ENCODE measurements around the gene GULP1.

The GULP1 gene

DNA sequence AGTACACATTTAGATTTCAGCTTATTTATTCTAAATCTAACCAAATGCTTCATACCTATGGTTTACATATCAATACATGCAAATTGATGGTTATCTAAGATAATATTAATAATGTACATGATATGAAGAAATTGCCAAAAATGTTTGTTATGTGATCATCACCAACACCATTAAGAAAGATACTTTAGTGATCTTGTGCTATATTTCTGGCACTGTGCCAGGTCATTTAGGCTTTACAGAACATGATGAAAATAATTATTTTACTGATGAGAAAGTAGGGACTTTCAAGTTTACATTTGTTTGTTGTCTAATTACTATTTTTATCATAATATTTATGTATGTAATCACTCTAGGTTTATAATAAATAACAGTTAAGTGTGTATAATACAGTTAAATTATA, 158.3 kb downstream of the GULP1 start:
- no peaks in the 10 kb centered on the region for H3K9me3 ChIP-seq (ENCODE audit: control insufficient read depth, insufficient read depth, low read depth, low read length)
- TF ChIP-seq ZNF23 (tag by site-specific recombination; IDR thresholded peaks at IDR 0.05; ENCODE audit: borderline replicate concordance) (no peak), ZNF548 (tag by site-specific recombination; IDR thresholded peaks at IDR 0.05) (no peak), ZNF350 (tag by site-specific recombination; IDR thresholded peaks at IDR 0.05) (peak; percentile 66; the same call in 1 of the 2 replicates), ZNF184 (tag by site-specific recombination; IDR thresholded peaks at IDR 0.05) (0 out of 2 replicates have a peak, but pooled peaks have one; percentile 30), ZNF610 (tag by site-specific recombination; IDR thresholded peaks at IDR 0.05; ENCODE audit: borderline replicate concordance) (no peak), SCRT2 (tag by site-specific recombination; IDR thresholded peaks at IDR 0.05) (no peak), ZFP37 (tag by site-specific recombination; IDR thresholded peaks at IDR 0.05) (no peak), OVOL3 (tag by site-specific recombination; IDR thresholded peaks at IDR 0.05) (no peak), ZNF37A (tag by site-specific recombination; IDR thresholded peaks at IDR 0.05) (0 out of 2 replicates have a peak, but pooled peaks have one; percentile 28), ZNF830 (tag by site-specific recombination; IDR thresholded peaks at IDR 0.05; ENCODE audit: low read depth) (peak; percentile 64; the same call in 1 of the 2 replicates), KLF16 (tag by site-specific recombination; IDR thresholded peaks at IDR 0.05) (no peak)
- TF ChIP-seq, protein P1, sequence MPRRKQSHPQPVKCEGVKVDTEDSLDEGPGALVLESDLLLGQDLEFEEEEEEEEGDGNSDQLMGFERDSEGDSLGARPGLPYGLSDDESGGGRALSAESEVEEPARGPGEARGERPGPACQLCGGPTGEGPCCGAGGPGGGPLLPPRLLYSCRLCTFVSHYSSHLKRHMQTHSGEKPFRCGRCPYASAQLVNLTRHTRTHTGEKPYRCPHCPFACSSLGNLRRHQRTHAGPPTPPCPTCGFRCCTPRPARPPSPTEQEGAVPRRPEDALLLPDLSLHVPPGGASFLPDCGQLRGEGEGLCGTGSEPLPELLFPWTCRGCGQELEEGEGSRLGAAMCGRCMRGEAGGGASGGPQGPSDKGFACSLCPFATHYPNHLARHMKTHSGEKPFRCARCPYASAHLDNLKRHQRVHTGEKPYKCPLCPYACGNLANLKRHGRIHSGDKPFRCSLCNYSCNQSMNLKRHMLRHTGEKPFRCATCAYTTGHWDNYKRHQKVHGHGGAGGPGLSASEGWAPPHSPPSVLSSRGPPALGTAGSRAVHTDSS (tag by site-specific recombination; IDR thresholded peaks at IDR 0.05), result 0 out of 2 replicates have a peak, but pooled peaks have one; percentile 8
- H3K36me3 ChIP-seq (ENCODE audit: control insufficient read depth in 2 of 2, insufficient read depth in 1 of 2, low read length in 2 of 2), result no peaks in the 10 kb centered on the region
- no peak overlapping the region for H3K4me3 ChIP-seq (ENCODE audit: low read depth, low read length)
- CTCF ChIA-PET, result no interaction called here
- H3K27ac ChIP-seq (ENCODE audit: extremely low read depth, low read depth, low read length), result no peak overlapping the region
- POLR2A ChIA-PET, result no interaction called here
- no peaks in the 10 kb centered on the region for H3K4me1 ChIP-seq (ENCODE audit: control insufficient read depth, insufficient read depth, low read length)

DNA sequence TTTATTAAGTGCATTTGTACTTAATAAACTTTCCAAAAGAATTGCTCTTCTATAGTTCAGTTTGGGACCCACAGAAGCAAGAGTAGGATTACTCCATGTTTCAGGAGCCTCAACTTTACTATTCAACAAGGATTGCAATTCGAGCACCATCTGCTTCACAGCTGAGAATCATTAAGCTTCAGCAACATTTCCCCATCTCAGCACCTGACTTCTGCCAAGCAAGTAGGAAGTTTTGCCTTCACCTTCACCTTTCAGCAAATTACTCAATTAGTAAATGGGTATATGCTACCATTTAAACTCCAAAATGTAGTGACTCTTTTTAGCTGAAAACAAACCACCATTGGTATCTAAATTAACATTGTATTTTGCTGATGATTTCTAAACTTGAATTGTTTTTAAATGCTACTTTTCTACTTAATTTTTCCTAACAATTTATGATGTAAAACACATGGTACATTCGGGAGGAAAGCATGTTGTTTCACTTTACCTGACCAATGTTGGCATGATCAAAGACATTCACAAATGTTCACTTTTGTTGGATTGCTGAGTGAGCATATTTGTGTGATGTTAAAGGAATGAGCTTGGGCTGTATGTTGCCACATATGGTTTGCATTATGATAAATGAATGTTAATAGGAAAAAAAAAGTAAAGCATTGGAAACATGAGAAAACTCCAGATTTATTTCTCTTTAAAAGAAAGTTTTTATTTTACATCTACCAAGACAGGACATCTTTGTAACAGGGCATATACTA, 159.2 kb downstream of the GULP1 start:
- Histone ChIP-seq H3K9me3 (ENCODE audit: control insufficient read depth, insufficient read depth, low read depth, low read length) (no peaks in the 10 kb centered on the region), H3K36me3 (ENCODE audit: control insufficient read depth in 2 of 2, insufficient read depth in 1 of 2, low read length in 2 of 2) (no peaks in the 10 kb centered on the region), H3K4me1 (ENCODE audit: control insufficient read depth, insufficient read depth, low read length) (no peaks in the 10 kb centered on the region), H3K4me3 (ENCODE audit: low read depth, low read length) (no peak overlapping the region), H3K27ac (ENCODE audit: extremely low read depth, low read depth, low read length) (no peak overlapping the region)
- ChIA-PET POLR2A (no interaction called here), CTCF (no interaction called here)
- TF ChIP-seq ZNF423 (tag by site-specific recombination; IDR thresholded peaks at IDR 0.05) (no peak), BCL11B (tag by site-specific recombination; IDR thresholded peaks at IDR 0.05; ENCODE audit: low read depth) (no peak), TRIM28 (IDR thresholded peaks at IDR 0.05; ENCODE audit: borderline replicate concordance, low read length) (no peak), PRDM1 (tag by site-specific recombination; IDR thresholded peaks at IDR 0.05) (no peak), ZNF623 (tag by site-specific recombination; IDR thresholded peaks at IDR 0.05) (no peak), EGR2 (tag by site-specific recombination; IDR thresholded peaks at IDR 0.05; ENCODE audit: low read depth) (no peak), GLI4 (tag by site-specific recombination; IDR thresholded peaks at IDR 0.05) (no peak), ZXDB (tag by site-specific recombination; IDR thresholded peaks at IDR 0.05) (no peak)
- TF ChIP-seq, protein P2, sequence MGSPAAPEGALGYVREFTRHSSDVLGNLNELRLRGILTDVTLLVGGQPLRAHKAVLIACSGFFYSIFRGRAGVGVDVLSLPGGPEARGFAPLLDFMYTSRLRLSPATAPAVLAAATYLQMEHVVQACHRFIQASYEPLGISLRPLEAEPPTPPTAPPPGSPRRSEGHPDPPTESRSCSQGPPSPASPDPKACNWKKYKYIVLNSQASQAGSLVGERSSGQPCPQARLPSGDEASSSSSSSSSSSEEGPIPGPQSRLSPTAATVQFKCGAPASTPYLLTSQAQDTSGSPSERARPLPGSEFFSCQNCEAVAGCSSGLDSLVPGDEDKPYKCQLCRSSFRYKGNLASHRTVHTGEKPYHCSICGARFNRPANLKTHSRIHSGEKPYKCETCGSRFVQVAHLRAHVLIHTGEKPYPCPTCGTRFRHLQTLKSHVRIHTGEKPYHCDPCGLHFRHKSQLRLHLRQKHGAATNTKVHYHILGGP (tag by site-specific recombination; IDR thresholded peaks at IDR 0.05), result no peak
- TF ChIP-seq, protein P3, sequence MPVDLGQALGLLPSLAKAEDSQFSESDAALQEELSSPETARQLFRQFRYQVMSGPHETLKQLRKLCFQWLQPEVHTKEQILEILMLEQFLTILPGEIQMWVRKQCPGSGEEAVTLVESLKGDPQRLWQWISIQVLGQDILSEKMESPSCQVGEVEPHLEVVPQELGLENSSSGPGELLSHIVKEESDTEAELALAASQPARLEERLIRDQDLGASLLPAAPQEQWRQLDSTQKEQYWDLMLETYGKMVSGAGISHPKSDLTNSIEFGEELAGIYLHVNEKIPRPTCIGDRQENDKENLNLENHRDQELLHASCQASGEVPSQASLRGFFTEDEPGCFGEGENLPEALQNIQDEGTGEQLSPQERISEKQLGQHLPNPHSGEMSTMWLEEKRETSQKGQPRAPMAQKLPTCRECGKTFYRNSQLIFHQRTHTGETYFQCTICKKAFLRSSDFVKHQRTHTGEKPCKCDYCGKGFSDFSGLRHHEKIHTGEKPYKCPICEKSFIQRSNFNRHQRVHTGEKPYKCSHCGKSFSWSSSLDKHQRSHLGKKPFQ (tag by site-specific recombination; IDR thresholded peaks at IDR 0.05), result no peak
- TF ChIP-seq, protein P4, sequence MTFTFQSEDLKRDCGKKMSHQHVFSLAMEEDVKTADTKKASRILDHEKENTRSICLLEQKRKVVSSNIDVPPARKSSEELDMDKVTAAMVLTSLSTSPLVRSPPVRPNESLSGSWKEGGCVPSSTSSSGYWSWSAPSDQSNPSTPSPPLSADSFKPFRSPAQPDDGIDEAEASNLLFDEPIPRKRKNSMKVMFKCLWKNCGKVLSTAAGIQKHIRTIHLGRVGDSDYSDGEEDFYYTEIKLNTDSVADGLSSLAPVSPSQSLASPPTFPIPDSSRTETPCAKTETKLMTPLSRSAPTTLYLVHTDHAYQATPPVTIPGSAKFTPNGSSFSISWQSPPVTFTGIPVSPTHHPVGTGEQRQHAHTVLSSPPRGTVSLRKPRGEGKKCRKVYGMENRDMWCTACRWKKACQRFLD (tag by site-specific recombination; IDR thresholded peaks at IDR 0.05), result no peak

Measured in HEK293 (cell line).